Adrenal gland (tissue), 12 donors: ENCODE results near the gene EWSR1. TPM values are rescaled to one million over a fixed set of nuclear protein-coding genes. Genes with fewer than 3 reads are reported as not detected.

ENCODE experiments used
- DNase-seq, 7 donors: peaks; one replicate each; pipeline ENCODE4 v3.0.0-alpha.2; 2019 to 2020
- H3K27ac ChIP-seq, 5 donors: fragments of 200-600 bp; sonication (generic) in 4 of 5; 1 replicate in 3 of 5; 2 replicates in 2 of 5; pipeline versions ENCODE4 v1.5.1 to v1.8.0; 2016 to 2020; ENCODE audit warnings: mild to moderate bottlenecking in 1 of 5
- H3K27me3 ChIP-seq: fragments of 200-600 bp; 2 replicates; pipeline ENCODE4 v1.8.0; 2021
- H3K36me3 ChIP-seq, 2 donors: fragments of 200-600 bp; replicated peaks in 1 of 2; 1 replicate in 1 of 2; 2 replicates in 1 of 2; pipeline versions ENCODE4 v1.5.1 to v1.8.0; 2018 to 2022
- H3K4me1 ChIP-seq, 2 donors: fragments of 200-600 bp; replicated peaks in 1 of 2; 1 replicate in 1 of 2; 2 replicates in 1 of 2; pipeline versions ENCODE4 v1.5.1 to v1.8.0; 2018 to 2021
- H3K4me3 ChIP-seq, 4 donors: fragments of 200-600 bp; sonication (generic) in 3 of 4; one replicate each; pipeline ENCODE4 v1.5.1; 2016 to 2018
- H3K9me3 ChIP-seq, 3 donors: fragments of 200-600 bp; sonication (generic) in 1 of 3; replicated peaks in 1 of 3; 1 replicate in 2 of 3; 2 replicates in 1 of 3; pipeline versions ENCODE4 v1.5.1 to v1.8.0; 2016 to 2021
- POLR2A ChIP-seq, 2 donors: fragments of 450-650 bp; IDR thresholded peaks; one replicate each; pipeline ENCODE4 v1.6.1; 2017; ENCODE audit warnings: antibody characterized with exemption in 2 of 2, mild to moderate bottlenecking in 2 of 2, moderate library complexity in 1 of 2
- WGBS, 4 donors: extraction: QIAGEN DNeasy Blood & Tissue Kit in 2 of 4; methylation state at CpG; one replicate each; pipeline versions ENCODE4 v1.1.5 to v1.1.7; 2013 to 2017; 5-methylcytosine and 5-hydroxymethylcytosine counted together
- intact Hi-C, 2 donors: fragments of 100-400 bp; cut with DNase I; formaldehyde crosslinking; loops; one replicate each; pipeline versions ENCODE4 v1.14.1 to v1.15.0; 2022 to 2023
- polyA plus RNA-seq, 3 donors: library from polyadenylated mRNA; stranded (reverse); fragments of 200-250 nt in 2 of 3; fragments of 350-450 nt in 1 of 3; fragmentation: Illumina TruSeq in 1 of 3; extraction: RNeasy Lipid Tissue Mini Kit (QIAGEN cat#74804) in 1 of 3; gene quantifications; one replicate each; pipeline ENCODE4 v1.2.3, GENCODE V29; 2013 to 2014
- total RNA-seq, 9 donors: library from RNA; depleted of rRNA in 4 of 9; stranded (reverse); fragments of >200 nt in 4 of 9; fragments of 120-200 nt in 1 of 9; fragmentation: NEBNext Ultra II Directional in 1 of 9; extraction: Animal tissue kit (Norgen Biotek cat#: 25700) in 1 of 9; gene quantifications; one replicate each; pipeline versions ENCODE4 v1.1.0 to v1.2.4, GENCODE V29; 2013 to 2023
- TF ChIP-seq, protein P1 (sequence below), 6 experiments: fragments of 450-650 bp in 4 of 6; fragments of 200-600 bp in 2 of 6; sonication (generic) in 1 of 6; IDR thresholded peaks; 1 replicate in 5 of 6; 2 replicates in 1 of 6; pipeline versions ENCODE4 v1.5.1 to v1.8.0; 2016 to 2021; ENCODE audit warnings: antibody characterized with exemption in 6 of 6, mild to moderate bottlenecking in 2 of 6, moderate library complexity in 1 of 6
- donor health status: healthy with polysubstance abuse.
- donor health status: Bipolar disorder and iron deficiency.
- donor health status: DM: yes; HTN: yes; CAD: no.
- donor health status: DM: no; HTN: no; CAD: no.
- donor health status: DM: no; HTN: no; CAD: no.
- donor health status: DM: yes; HTN: yes; CAD: no.

Gene EWSR1
- total and polyA plus RNA-seq, 12 donors: 152 to 351 (median 216) TPM

DNA sequence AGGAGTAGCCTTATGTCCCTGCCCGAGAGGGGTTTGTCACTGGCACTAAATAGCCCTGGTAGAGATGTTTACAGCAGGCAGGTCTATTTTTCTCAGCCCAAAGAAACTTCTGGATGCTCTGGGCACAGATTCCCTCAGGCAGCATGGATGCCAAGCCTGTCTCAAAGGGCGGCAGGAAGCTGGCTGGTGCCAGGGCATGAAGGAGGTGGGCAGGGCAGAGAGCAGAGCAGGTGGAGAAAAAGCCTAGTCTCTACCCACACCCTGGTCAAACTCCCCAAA is 34.3 kb downstream of the EWSR1 start:
- Histone ChIP-seq H3K36me3 (peaks cover 0 to 38% of the 10 kb centered on the region in 2 donors), H3K27me3 (no peaks in the 10 kb centered on the region), H3K4me1 (peaks cover 13 to 26% of the 10 kb centered on the region in 2 donors), H3K4me3 (no peak overlapping the region), H3K9me3 (no peaks in the 10 kb centered on the region), H3K27ac (peak overlapping the region; percentile 42 to 88 (median 64))
- intact Hi-C loops: no loop called here
- TF ChIP-seq, protein P1, sequence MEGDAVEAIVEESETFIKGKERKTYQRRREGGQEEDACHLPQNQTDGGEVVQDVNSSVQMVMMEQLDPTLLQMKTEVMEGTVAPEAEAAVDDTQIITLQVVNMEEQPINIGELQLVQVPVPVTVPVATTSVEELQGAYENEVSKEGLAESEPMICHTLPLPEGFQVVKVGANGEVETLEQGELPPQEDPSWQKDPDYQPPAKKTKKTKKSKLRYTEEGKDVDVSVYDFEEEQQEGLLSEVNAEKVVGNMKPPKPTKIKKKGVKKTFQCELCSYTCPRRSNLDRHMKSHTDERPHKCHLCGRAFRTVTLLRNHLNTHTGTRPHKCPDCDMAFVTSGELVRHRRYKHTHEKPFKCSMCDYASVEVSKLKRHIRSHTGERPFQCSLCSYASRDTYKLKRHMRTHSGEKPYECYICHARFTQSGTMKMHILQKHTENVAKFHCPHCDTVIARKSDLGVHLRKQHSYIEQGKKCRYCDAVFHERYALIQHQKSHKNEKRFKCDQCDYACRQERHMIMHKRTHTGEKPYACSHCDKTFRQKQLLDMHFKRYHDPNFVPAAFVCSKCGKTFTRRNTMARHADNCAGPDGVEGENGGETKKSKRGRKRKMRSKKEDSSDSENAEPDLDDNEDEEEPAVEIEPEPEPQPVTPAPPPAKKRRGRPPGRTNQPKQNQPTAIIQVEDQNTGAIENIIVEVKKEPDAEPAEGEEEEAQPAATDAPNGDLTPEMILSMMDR (IDR thresholded peaks at IDR 0.05): no peak
- TF ChIP-seq POLR2A (IDR thresholded peaks at IDR 0.05): no peak
- 40 to 59% (median 42%) methylated on average over 1 to 2 of the region's 2 CpGs for WGBS, 4 donors
- no peak for DNase-seq

DNA sequence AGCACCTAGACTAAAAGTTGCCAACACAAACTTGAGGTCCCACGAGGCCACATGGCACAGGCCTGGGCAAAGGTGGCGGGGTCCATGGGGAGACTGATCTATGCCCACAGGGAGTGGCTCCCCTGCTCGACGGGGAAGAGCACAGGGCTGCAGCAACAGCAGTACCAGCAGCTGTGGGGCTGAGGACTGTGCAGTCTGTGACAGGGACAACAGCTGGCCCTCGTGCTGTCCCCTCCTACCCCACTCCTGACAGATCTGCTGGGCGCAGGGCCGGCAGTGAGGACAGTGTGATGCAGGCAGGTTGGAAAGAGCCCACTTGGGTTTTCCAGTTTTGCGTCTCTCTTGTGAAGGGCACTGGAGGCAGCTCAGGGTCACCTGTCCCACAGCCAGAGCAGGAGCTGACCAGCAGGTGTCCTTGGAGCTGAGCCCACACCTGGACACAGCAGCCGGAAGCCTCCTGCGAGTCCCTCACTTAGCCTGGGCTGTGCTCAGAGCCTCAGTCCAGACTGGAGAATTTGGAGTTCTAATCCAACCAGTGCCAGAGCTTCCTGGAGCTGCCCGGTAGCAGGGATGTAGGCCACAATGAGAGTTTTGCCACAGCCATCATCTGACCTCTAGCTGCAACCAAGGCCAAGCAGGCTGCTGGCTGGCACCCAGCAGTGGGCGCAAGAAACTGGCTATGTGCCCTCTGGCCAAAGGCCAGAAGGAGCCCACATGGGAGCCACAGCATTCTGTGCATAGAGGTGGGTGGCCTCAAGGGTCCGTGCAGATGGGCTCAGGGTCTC is 34.8 kb downstream of the EWSR1 start:
- peak; percentile 72 to 83 (median 80) for DNase-seq
- H3K4me1 ChIP-seq: peaks cover 18 to 32% of the 10 kb centered on the region in 2 donors
- intact Hi-C loops: no loop called here
- no peaks in the 10 kb centered on the region for H3K27me3 ChIP-seq
- H3K4me3 ChIP-seq: no peak overlapping the region
- 20 to 46% (median 34%) methylated on average over 4 to 13 of the region's 13 CpGs for WGBS, 4 donors
- TF ChIP-seq, protein P1 (IDR thresholded peaks at IDR 0.05): peak in 1 of 6 experiments; percentile 11
- TF ChIP-seq POLR2A (IDR thresholded peaks at IDR 0.05): peak in 1 of 2 donors; percentile 26
- peak overlapping the region; percentile 42 to 88 (median 64) for H3K27ac ChIP-seq
- H3K36me3 ChIP-seq: peaks cover 0 to 33% of the 10 kb centered on the region in 2 donors
- H3K9me3 ChIP-seq: no peaks in the 10 kb centered on the region

DNA sequence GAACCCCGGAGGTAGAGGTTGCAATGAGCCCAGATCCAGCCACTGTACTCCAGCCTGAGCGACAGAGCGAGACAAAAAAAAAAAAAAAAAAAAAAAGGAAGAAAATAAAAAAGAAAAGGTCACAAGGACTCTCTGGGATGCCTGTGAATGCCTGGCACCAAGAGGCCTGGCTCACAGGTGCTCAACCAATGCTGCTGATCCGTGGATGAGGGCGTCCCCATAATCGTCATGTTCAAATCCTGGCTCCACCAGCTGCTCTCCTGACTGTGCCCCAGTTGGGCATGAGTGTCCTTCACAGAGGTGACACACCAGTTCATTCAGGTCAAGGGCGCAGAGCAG is 37.7 kb downstream of the EWSR1 start:
- no peaks in the 10 kb centered on the region for H3K27me3 ChIP-seq
- peak overlapping the region in 1 of 4 donors; percentile 93 for H3K4me3 ChIP-seq

DNA sequence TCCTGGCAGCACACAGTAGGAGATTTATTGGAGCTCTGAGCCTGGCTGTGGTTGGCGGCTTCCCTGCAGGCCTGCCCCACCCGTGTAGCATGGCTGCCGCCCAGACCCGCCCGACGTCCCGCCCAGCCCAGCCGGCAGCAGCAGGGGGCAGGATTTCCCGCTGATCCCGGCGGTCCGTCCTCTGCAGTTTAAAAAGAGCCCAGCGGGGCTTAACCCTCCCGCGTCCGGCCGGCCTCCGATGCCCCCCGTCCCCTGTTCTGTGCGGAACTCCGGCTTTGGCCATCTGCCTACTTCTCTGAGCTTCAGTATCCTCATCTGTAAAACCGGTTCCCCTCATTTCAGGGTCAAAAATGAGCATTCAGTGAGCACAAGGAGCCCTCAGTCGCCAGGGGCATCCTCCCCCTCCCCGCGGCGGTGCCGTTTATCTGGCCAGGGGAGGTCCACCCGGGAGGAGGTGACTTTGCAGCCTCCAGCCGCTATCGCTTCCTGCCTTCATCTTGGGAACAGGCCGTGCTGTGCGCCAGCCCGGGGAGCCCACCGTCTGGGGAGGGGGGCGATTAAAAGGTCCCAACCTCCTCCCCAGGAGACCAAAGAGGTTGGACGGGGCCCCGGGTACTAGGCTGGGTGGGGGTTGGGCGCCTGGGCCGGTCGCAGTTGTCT is 38.2 kb downstream of the EWSR1 start, which contains the start of gene GAS2L1:
TSS of gene GAS2L1 (plus strand) at position 476 of the 660 bp plus-strand sequence. CDS start 1,456 bp downstream, outside the sequence.
- Histone ChIP-seq H3K27me3 (no peaks in the 10 kb centered on the region), H3K36me3 (no peaks in the 10 kb centered on the region), H3K4me3 (peak within 1 kb of the TSS; percentile 3 to 93 (median 37)), H3K4me1 (peaks cover 51 to 66% of the 10 kb centered on the region in 2 donors), H3K9me3 (no peaks in the 10 kb centered on the region), H3K27ac (peak within 1 kb of the TSS; percentile 43 to 93 (median 76))
- intact Hi-C loops: no loop called here
- no peak for TF ChIP-seq POLR2A (IDR thresholded peaks at IDR 0.05)
- TF ChIP-seq, protein P1 (IDR thresholded peaks at IDR 0.05): peak; percentile 55 to 73 (median 67)
- 0 to 3% (median 0%) methylated on average over 9 to 40 of the region's 40 CpGs for WGBS, 4 donors
- peak; percentile 82 to 88 (median 86) for DNase-seq

More for the DNA sequence above, 37.7 kb downstream of the EWSR1 start:
- peak overlapping the region in 4 of 5 donors; percentile 26 to 93 (median 72) for H3K27ac ChIP-seq
- 23 to 50% (median 36%) methylated on average over 6 to 7 of the region's 7 CpGs for WGBS, 4 donors
- no peak for TF ChIP-seq POLR2A (IDR thresholded peaks at IDR 0.05)
- TF ChIP-seq, protein P1 (IDR thresholded peaks at IDR 0.05): no peak
- H3K36me3 ChIP-seq: peaks cover 0 to 4% of the 10 kb centered on the region in 2 donors
- DNase-seq: no peak
- peaks cover 46 to 61% of the 10 kb centered on the region in 2 donors for H3K4me1 ChIP-seq
- intact Hi-C loops: no loop called here
- no peaks in the 10 kb centered on the region for H3K9me3 ChIP-seq
